Measurements from ENCODE around the gene PTGES2.

GRCh38 chr9:128169925-128170324 is 42.4 kb upstream of the PTGES2 start:
- TF ChIP-seq EZH2phosphoT487 (IDR thresholded peaks at IDR 0.05; ENCODE audit: borderline replicate concordance, low read length) (no peak), CTCF (IDR thresholded peaks at IDR 0.05; ENCODE audit: low read depth, low read length, poor library complexity, severe bottlenecking) (no peak)
